NCI-H2171 (cell line): Measurements from ENCODE around the gene CALCR.
"Not testable (repeated sequence)": the region's sequence is repeated elsewhere in the genome, so short reads cannot be mapped to it uniquely, and the experiment has no call there.

Source experiments
- DNase-seq: peaks from one replicate; lab custom pipeline; 2025; lab: John Stamatoyannopoulos, UW

The CALCR gene

GRCh38 chr7:93559639-93560491, 14.7 kb downstream of the CALCR start:
- no peak for DNase-seq

GRCh38 chr7:93558705-93559614, 15.6 kb downstream of the CALCR start:
- no peak for DNase-seq

GRCh38 chr7:93551931-93552330, 22.6 kb downstream of the CALCR start:
- no peak for DNase-seq

- DNase-seq = no peak
Measured at GRCh38 chr7:93551063-93551895, 23.2 kb downstream of the CALCR start.

- DNase-seq = no peak
Measured at GRCh38 chr7:93547716-93548115, 26.8 kb downstream of the CALCR start.

- DNase-seq = no peak
Measured at GRCh38 chr7:93544691-93545090, 29.8 kb downstream of the CALCR start.

- DNase-seq = no peak
Measured at GRCh38 chr7:93538061-93538460, 36.5 kb downstream of the CALCR start.

GRCh38 chr7:93535616-93536015, 38.9 kb downstream of the CALCR start:
- no peak for DNase-seq

GRCh38 chr7:93530701-93531100, 43.8 kb downstream of the CALCR start:
- peak; percentile 14 for DNase-seq

GRCh38 chr7:93516834-93517233, 57.7 kb downstream of the CALCR start:
- DNase-seq = no peak

GRCh38 chr7:93515144-93515543, 59.4 kb downstream of the CALCR start:
- DNase-seq = no peak

GRCh38 chr7:93509303-93509702, 65.2 kb downstream of the CALCR start:
- no peak for DNase-seq

- no peak for DNase-seq
Measured at GRCh38 chr7:93503088-93503487, 71.4 kb downstream of the CALCR start.

GRCh38 chr7:93491860-93492259, 82.7 kb downstream of the CALCR start:
- DNase-seq = not testable (repeated sequence)

- DNase-seq = no peak
Measured at GRCh38 chr7:93476491-93477344, 97.8 kb downstream of the CALCR start.

GRCh38 chr7:93475811-93476210, 98.7 kb downstream of the CALCR start:
- DNase-seq = no peak

GRCh38 chr7:93471456-93471855, 103.1 kb downstream of the CALCR start:
- DNase-seq = no peak

- DNase-seq = no peak
Measured at GRCh38 chr7:93463764-93464163, 110.8 kb downstream of the CALCR start.

GRCh38 chr7:93461350-93461749, 113.2 kb downstream of the CALCR start:
- no peak for DNase-seq

GRCh38 chr7:93453262-93453661, 121.3 kb downstream of the CALCR start:
- DNase-seq = no peak

GRCh38 chr7:93448176-93448575, 126.3 kb downstream of the CALCR start:
- DNase-seq = no peak
